Transverse colon (tissue), 3 donors: ENCODE measurements around the gene EXOC6.

Experiments
- CTCF ChIP-seq, 5 experiments: fragments of 200-600 bp in 3 of 5; fragments of 450-650 bp in 2 of 5; sonication (generic) in 3 of 5; IDR thresholded peaks; 1 replicate in 2 of 5; 2 replicates in 3 of 5; pipeline ENCODE4 v1.5.1; 2016 to 2017; ENCODE audit warnings: antibody characterized with exemption in 5 of 5, inconsistent platforms in 3 of 5, mild to moderate bottlenecking in 2 of 5, moderate library complexity in 1 of 5
- POLR2A ChIP-seq: fragments of 450-650 bp; IDR thresholded peaks from one replicate; pipeline ENCODE4 v1.6.1; 2016; ENCODE audit warnings: antibody characterized with exemption, mild to moderate bottlenecking, moderate library complexity

GRCh38 chr10:93067443-93068365 lies 219.4 kb downstream of the EXOC6 start:
- no peak for TF ChIP-seq POLR2A
- no peak for TF ChIP-seq CTCF (IDR thresholded peaks at IDR 0.05)
